GM19468 (cell line): ENCODE results near the gene SLCO2A1.
"Not testable (repeated sequence)": the region's sequence is repeated elsewhere in the genome, so short reads cannot be mapped to it uniquely, and the experiment has no call there.

Source experiments
- ATAC-seq: cut with Tn5 transposase; IDR thresholded peaks from one replicate; pipeline ENCODE4 v1.9.1; 2021; ENCODE audit warnings: mild to moderate bottlenecking, moderate library complexity, moderate number of reproducible peaks; ENCODE audit not compliant: unreplicated experiment; ENCODE audit errors: extremely low read depth

The SLCO2A1 gene

GRCh38 chr3:134029734-134030378 is at the start of gene SLCO2A1:
SLCO2A1 (minus strand) TSS chr3:134029925; CDS start chr3:134029802, 123 bp downstream.
- no peak for ATAC-seq

- ATAC-seq, result no peak
These were observed 49.4 kb upstream of the SLCO2A1 start for GRCh38 chr3:134079111-134079547.

GRCh38 chr3:134078169-134078831 is 48.6 kb upstream of the SLCO2A1 start:
- no peak for ATAC-seq

DNA sequence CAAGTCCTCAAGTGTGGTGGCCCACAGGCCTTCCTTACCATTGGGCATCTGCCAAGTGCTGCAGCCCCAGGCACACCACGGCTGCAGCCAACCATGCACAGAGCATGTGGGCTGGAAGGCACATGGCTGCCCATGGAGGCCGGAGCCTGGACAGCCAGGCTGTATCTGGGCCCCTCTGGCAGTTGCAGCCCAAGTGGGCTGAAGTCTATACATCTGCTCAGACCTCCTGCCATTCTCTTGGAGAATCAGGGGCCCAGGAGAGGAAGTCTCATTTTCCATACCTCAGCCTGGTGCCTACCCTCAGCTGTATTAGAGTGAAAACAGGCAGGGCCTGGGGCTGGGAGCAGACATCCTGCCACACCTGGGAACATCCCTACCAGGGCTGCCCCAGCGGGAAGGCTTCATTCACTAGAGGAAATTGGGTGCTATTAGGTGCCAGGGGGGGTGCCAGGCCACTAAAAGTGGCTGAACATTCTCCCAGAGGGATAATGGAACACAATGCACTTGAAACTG is 48.0 kb upstream of the SLCO2A1 start:
- no peak for ATAC-seq

- no peak for ATAC-seq
These were observed 47.1 kb upstream of the SLCO2A1 start for GRCh38 chr3:134076851-134077250.

DNA sequence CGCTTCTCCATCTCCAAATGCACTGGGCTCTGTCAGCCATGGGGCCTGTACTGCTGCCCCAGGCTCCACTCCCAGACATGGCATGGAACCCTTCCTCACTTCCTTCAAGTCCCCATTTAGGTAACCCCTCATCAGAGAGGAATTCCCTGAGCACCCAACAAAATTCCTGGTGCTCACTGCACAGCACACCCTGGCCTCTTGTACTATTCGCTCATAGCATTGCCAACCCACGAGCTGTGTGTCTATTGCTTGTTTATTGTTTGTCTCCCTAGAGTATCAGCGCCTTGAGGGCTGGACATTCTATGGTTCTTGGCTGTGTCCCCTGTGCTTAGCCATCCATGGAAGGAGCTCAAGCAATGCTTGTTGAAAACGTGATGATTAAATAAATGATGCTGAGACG is 46.1 kb upstream of the SLCO2A1 start:
- no peak for ATAC-seq

- no peak for ATAC-seq
These were observed 45.8 kb upstream of the SLCO2A1 start for GRCh38 chr3:134075568-134075825.

GRCh38 chr3:134074790-134075567 is 45.3 kb upstream of the SLCO2A1 start:
- no peak for ATAC-seq

DNA sequence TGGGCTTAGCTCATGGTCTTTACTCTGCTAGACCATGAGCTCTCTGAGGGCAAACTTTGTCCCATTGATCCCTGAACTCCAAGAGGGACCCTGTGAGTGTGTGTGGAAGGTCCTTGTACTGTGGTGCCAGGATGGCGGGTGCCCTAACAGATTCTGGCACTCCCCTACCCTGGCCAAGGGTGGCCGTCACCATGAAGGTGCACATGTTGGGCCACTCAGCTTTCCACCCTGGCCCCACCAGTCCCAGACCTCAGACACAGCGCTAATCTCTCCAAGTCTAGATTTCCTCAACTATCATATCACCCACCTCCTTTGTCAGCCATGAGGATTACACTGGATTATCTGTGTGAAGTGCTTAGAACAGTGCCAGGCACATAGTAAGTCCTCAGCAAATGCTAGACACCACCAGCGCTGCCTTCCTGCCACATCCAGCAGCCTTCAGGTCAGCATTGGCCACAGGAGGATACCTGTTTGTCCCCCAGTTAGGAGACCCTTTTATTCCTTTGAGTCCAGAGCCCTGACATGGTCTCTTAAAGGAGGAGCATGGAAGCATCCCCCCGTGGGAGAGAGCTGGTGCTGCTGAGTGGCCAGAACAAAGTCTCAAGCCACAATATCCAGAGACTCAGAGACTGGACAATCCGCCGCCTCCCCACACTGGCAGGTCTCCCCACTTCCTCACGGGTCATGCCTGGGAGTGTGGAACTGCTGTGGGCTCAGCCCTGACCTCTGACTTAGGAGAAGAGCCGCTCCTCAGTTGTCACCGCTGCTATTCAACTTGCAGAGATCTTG is 44.5 kb upstream of the SLCO2A1 start:
- ATAC-seq, result no peak

DNA sequence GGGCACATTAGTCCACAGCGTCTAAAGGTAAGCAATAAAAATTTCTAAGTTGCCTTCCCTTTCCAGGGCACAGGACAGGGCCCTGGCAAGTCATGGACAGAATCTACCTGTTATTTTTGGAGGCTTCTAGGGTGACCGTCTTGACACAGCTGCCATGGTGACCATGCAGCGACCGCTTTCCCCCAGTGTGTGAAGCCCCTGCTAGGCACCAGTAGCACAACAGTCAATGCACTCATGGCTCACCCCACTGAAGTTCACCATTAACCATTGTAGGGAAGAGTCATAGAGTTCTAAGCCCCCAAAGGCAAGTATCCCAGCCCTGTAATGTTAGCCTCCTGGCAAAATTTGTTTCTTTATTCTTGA is 43.8 kb upstream of the SLCO2A1 start:
- ATAC-seq, result no peak

- no peak for ATAC-seq
These were observed 43.3 kb upstream of the SLCO2A1 start for GRCh38 chr3:134072881-134073582.

DNA sequence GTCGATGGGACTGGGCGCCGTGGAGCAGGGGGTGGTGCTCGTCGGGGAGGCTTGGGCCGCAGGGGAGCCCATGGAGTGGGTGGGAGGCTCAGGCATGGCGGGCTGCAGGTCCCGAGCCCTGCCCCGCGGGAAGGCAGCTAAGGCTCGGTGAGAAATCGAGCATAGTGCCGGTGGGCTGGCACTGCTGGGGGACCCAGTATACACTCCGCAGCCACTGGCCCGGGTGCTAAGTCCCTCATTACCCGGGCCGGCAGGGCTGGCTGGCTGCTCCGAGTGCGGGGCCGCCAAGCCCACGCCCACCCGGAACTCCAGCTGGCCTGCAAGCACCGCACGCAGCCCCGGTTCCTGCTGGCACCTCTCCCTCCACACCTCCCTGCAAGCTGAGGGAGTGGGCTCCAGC is 40.6 kb upstream of the SLCO2A1 start:
- not testable (repeated sequence) for ATAC-seq

- ATAC-seq, result no peak
These were observed 38.7 kb upstream of the SLCO2A1 start for GRCh38 chr3:134068429-134068828.

DNA sequence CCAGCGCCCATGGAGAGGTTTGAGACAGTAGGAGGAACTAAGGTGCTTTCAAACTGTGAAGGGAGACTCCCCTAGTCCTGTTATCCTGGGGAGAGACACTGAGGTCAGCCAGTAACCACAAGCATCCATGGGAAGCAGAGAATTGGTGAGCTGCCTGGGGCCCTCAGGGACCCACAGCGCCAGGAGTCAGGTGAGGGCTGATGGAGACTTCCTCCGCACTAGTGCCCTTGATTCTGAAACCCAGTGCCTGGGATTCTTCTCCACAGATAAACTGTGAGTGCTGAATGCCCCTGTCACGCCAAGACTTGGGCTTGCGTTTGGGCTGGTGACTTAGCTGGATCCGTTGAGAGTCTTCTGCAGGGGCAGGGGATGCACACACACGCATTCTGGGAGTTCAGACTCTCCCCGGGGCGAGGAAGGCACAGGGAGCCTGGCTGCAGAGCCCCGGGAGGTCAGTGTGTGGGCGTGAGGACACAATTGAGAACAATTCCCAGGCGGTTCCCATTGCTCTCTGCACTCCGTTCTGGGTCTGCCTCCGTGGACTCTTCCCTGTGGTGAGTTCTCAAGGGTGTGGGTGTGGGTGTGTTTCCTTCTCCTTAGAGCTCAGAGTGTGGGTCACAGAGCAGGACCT is 37.9 kb upstream of the SLCO2A1 start:
- ATAC-seq, result no peak

GRCh38 chr3:134066651-134067530 is 37.2 kb upstream of the SLCO2A1 start:
- ATAC-seq, result no peak

GRCh38 chr3:134066158-134066541 is 36.4 kb upstream of the SLCO2A1 start:
- ATAC-seq, result no peak

- ATAC-seq, result no peak
These were observed 35.8 kb upstream of the SLCO2A1 start for GRCh38 chr3:134065252-134066157.

- ATAC-seq, result no peak
These were observed 34.4 kb upstream of the SLCO2A1 start for GRCh38 chr3:134064081-134064480.
